ENCODE data around the gene ZNF664. TPM values are rescaled to one million over a fixed set of nuclear protein-coding genes. Genes with fewer than 3 reads are reported as not detected.

The ZNF664 gene
- total RNA-seq, 1 donor from 2014 or later: 88.2 TPM

GRCh38 chr12:123960029-123960735 lies 12.8 kb upstream of the ZNF664 start:
- TF ChIP-seq CTCF (IDR thresholded peaks at IDR 0.05; ENCODE audit: insufficient read depth, low read length, severe bottlenecking): no peak
- no peak for FAIRE-seq

GRCh38 chr12:123960856-123961255 lies 12.2 kb upstream of the ZNF664 start:
- TF ChIP-seq CTCF (IDR thresholded peaks at IDR 0.05; ENCODE audit: insufficient read depth, low read length, severe bottlenecking): no peak
- Histone ChIP-seq H3K4me3 (ENCODE audit: low read depth, low read length) (no peak overlapping the region), H3K27me3 (ENCODE audit: control insufficient read depth, insufficient read depth, low read length) (no peaks in the 10 kb centered on the region), H3K36me3 (ENCODE audit: control insufficient read depth, insufficient read depth, low read length) (no peaks in the 10 kb centered on the region)
- FAIRE-seq (no peak), DNase-seq (ENCODE audit: low read depth) (no peak)

More at GRCh38 chr12:123960029-123960735, 12.8 kb upstream of the ZNF664 start:
- Histone ChIP-seq H3K4me3 (ENCODE audit: low read depth, low read length) (no peak overlapping the region), H3K27me3 (ENCODE audit: control insufficient read depth, insufficient read depth, low read length) (no peaks in the 10 kb centered on the region), H3K36me3 (ENCODE audit: control insufficient read depth, insufficient read depth, low read length) (no peaks in the 10 kb centered on the region)
- DNase-seq (ENCODE audit: low read depth): no peak

- DNase-seq (ENCODE audit: low read depth): no peak
- Histone ChIP-seq H3K27me3 (ENCODE audit: control insufficient read depth, insufficient read depth, low read length) (no peaks in the 10 kb centered on the region), H3K36me3 (ENCODE audit: control insufficient read depth, insufficient read depth, low read length) (no peaks in the 10 kb centered on the region), H3K4me3 (ENCODE audit: low read depth, low read length) (no peak overlapping the region)
- TF ChIP-seq CTCF (IDR thresholded peaks at IDR 0.05; ENCODE audit: insufficient read depth, low read length, severe bottlenecking): no peak
- no peak for FAIRE-seq
Observed at GRCh38 chr12:123961585-123962345, 11.2 kb upstream of the ZNF664 start.

GRCh38 chr12:123962513-123962912 lies 10.5 kb upstream of the ZNF664 start:
- H3K4me3 ChIP-seq (ENCODE audit: low read depth, low read length): no peak overlapping the region
- DNase-seq (ENCODE audit: low read depth) (no peak), FAIRE-seq (no peak)
- H3K27me3 ChIP-seq (ENCODE audit: control insufficient read depth, insufficient read depth, low read length): no peaks in the 10 kb centered on the region
- no peaks in the 10 kb centered on the region for H3K36me3 ChIP-seq (ENCODE audit: control insufficient read depth, insufficient read depth, low read length)
- TF ChIP-seq CTCF (IDR thresholded peaks at IDR 0.05; ENCODE audit: insufficient read depth, low read length, severe bottlenecking): no peak

GRCh38 chr12:123963821-123964220 lies 9.2 kb upstream of the ZNF664 start:
- no peak for TF ChIP-seq CTCF (IDR thresholded peaks at IDR 0.05; ENCODE audit: insufficient read depth, low read length, severe bottlenecking)
- Histone ChIP-seq H3K36me3 (ENCODE audit: control insufficient read depth, insufficient read depth, low read length) (no peaks in the 10 kb centered on the region), H3K27me3 (ENCODE audit: control insufficient read depth, insufficient read depth, low read length) (no peaks in the 10 kb centered on the region), H3K4me3 (ENCODE audit: low read depth, low read length) (no peak overlapping the region)
- FAIRE-seq: no peak
- no peak for DNase-seq (ENCODE audit: low read depth)
